Inflammatory macrophage treated with lipopolysaccharide for 1 hour (primary cell): Measurements from ENCODE around the gene GPR176.
A peak's percentile ranks its signal among the peaks of the same experiment; 100 is the strongest.

Source experiments
- DNase-seq, 2 donors: peaks; one replicate each; pipeline ENCODE4 v3.0.0-alpha.2; 2020 to 2022

The GPR176 gene

DNA sequence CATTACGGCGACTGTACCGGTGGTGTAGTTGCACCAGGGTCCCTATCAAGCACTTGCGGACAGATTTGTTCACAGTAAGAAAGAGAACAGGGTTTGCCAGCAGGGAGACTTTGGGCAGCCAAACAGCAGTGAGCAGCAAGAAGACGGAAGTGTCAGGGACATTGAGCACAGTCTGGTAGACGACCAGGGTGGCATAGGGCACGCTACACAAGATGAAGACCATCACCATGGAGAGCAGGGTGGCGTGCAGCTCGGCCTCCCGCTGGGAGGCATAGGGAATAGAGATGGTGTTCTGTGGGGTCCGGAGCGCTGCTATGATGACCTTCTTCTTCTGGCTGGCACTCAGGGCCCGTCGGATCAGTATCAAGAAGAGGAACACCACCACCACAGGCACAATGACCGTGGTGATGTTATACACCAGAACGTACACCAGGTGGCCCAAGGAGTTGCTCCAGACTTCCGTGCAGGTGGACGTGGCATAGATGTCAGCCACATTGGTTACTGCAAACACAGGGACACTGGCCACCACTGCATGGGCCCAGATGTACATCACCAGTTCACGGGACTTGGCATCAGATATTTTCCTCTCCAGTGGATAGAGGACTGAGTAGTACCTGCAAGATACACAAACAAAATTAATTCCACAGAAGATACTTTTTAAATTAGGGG lies 118.3 kb downstream of the GPR176 start:
- DNase-seq = no peak

DNA sequence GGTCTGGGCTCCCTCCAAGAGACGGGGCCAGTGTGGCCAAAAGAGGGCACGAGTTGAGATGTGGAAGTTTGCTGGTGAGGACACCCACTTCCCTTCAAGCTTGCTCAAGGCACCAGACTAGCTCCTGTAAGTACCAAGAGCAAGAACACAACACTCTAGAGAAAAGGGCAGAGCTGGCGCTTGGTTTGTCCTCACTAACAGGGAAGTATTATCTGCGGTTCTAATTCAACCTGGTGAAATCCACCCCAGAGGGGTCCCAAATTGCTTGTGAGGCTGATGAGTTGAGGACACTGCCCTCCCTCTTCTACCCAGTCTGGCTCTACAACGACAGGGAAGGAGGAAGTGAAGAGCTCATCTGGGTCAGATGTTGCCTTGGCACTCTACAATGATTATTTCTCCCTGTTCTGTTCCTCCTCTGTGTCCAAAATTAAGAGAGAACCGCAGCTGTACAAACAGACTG lies 120.5 kb downstream of the GPR176 start:
- DNase-seq = peak; percentile 43 to 62

DNA sequence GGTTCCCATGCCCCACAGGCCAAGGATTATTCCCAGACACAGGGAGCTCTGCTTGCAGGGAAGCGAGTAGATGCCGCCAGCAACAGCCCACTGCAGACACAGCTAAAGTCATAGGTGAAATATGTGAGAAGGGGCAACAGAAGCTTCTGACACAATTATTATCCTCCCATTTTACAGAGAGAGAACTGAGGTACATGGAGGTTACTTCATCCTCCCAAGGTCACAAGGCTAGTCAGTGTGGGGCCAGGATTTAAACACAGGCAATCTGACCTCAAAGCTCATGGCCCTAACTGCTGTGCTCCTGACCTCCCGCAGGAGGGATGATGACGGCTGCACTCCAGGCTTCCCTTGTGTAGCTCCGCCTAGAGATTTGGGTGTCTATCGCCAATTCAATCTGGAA lies 121.7 kb downstream of the GPR176 start:
- DNase-seq = no peak

DNA sequence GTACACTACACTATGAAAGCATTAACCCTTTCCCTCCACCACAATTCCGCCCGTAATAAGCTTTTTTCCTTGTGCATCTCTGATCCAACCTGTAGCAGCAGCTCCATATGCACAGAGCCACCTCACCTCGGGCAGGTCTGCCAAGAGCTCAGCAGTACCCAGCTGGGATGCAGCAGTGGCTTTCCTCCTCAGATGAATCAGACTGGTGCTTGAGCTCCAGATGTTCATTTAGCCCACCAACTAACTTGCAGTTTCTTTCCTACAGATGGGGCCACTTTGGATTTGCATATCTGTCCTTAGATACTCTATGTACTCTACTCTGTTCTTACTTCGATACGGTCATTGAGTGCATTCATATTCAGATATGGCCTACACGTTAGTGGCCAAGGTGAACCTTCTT lies 122.7 kb downstream of the GPR176 start:
- no peak for DNase-seq

DNA sequence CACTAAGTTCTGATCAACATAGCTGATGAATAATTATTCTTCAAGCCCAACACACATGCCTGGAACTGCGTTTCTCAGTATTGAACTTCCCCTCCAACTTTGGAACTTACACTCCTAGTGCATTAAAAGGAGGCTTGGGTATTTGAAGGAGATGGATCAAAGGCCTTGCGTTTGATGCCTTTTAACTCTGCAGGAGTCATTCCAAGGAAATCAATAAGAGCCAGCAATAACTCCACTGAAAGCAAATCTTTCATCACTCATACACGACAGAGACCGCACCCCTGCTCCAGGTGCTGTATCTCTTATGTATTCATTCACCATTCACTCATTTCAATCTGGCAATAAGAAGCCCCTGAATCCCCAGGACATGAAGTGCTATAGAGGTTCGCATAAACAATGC lies 123.5 kb downstream of the GPR176 start:
- DNase-seq = no peak

DNA sequence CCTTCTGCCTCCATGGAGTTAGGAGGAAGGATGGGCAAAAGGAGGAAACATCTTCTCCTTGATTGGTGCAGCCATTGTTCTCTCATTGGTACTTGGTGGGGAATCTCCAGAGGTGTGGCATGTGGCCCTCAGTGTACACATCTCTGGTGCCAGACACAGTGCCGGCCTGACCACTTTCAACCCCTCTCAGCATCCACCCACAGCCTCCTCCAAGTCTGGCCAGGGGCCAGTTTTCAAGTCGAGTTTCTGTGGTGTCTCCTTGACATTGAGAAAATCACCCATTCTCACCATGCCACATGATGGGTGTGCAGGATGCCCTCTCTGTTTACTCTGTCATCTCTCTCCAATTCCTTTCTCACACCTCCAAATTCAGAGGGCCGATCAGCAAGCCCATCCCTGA lies 124.6 kb downstream of the GPR176 start:
- no peak for DNase-seq

DNA sequence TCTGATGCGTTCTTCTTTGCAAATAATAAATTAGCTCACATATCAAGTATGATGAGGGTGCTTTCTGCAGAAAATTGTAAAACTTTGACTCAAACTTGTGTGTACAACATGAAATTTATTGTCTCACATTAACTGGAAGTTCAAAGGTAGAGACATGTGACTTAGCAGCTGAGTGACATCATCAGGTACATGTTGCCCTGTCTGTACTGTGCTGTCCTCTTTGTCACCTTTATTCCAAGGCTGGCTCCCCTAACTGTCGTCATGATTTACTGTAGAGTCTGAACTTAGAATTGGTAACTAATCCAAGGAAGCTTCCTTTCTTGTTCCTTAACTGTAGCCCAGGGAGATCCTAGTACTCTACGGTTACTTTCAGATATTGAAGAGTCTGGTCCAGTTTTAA lies 125.1 kb downstream of the GPR176 start:
- DNase-seq = no peak

DNA sequence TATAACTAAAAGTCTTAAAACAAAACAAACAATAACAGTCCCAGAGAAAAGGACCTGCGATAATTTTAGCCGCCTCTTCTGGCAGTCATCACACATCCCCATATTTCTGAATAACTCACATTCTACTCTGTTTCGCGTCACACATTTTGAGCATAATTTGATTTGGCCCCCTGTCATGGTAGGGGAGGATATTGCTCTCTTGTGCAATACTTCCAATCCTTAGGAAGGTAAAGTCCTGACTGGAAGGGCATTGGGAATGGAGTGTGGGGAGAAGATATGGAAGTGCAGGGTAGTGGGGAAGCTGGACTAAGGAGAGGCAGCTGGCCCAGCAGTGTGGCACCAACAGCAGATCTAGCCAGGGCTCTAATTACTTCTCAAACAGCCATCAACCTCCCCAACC lies 126.1 kb downstream of the GPR176 start:
- no peak for DNase-seq

DNA sequence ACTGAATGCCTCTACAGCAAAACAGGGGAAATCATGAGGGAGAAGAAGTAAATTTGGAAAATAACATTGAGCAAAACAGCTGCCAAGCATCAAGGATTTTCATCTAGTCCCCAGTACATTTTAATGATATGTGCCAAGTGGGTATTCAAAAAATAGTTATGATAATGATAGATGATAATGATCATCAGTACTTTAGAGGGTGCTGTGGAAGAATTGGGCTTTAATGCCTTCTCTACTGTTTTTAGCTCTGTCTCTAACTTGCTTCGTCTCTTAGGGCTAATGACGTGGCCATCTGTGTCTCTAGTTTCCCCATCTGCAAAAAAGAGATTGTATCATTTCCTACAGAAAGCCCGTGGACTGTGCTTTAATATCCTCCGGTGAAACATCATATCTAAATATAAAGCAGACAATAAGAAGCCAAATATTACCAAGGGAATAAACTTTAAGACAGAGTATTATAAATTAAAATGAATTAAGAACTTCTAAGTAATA lies 127.2 kb downstream of the GPR176 start:
- DNase-seq = no peak

DNA sequence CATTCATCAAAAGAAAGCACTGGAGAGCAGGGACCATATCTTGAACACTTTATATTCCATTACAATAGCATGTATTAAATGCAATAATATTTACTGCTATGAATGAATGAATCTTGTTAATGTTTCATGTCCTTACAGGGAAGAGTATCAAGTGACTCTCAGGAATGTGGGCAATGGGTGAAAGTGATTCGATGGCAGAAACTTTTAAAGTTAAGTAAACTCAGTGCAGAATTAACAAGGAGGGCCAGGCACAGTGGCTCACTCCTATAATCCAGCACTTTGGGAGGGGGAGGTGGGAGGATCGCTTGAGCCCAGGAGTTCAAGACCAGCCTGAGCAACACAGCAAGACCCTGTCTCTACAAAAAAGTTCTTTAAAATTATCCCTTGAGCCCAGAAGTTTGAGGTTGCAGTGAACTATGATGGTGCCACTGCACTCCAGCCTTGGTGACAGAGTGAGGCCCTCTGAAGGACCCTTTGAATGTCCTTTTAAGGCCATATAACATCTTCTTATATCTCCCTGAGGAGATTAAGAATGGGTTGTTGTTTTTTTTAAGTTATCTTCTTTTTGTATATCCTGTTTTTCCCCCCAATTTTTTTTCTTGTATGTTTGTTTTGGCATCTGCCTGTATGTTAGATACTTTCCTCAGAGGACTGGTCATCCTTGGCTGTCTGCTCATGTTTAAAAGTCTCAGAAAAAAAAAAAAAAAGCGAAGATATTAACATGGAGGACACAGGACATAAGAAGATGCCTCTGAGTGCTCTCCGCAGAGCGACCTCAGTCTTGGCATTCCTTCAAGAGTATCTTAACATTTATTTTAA lies 127.8 kb downstream of the GPR176 start:
- DNase-seq = no peak

DNA sequence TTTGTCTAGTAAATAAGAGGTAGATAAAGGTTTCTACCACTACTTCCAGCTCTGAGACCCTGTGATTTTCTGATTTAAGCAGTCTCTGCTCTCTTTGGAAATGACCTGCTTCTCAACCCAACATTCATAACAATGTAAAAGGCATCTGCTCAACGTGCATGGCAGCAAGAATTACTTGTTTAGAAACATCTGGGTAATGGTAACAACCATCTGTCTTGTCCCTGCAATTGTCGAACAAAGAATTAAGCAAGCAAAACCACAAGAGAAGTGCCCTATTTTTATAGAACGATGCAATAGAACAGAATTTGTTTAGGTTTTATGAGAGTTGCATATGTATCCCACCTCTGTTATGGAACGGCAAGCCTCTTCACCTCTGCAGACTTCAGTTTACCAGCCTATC lies 130.3 kb downstream of the GPR176 start:
- DNase-seq = no peak

DNA sequence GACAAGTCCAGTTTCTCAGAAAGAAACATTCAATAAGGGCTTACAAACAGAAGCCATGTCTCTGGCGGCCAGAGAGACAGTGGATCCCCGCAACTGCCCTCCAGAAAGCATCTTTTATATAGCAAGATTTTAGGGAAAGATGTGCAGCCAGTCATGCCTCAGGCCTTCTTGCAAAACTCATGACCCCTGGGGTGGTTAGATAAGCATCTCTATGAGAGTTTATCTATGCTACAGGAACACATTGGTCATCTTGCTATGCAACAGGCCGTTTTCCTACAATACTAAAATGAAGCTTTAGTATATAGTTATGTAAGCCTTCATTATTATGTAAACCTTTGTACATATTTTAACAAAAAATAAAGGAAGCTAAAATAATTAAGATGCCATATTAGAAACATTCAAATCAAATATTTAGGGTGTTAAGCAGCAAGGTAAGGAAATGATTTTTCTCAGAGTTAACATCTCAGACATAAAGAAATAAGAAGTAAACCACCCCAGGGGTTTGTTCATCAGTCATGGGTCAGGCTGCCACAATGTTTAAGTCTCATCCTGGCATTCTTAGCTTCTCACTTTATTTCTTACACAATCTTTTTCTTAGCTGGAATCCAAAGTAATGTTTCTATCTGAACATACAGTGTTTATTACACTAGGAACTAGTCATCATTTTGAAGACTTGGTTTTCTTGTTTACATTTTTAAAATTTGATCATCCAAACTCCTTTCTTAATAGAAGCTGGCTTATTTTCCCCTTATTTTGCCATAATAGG lies 131.1 kb downstream of the GPR176 start:
- no peak for DNase-seq

DNA sequence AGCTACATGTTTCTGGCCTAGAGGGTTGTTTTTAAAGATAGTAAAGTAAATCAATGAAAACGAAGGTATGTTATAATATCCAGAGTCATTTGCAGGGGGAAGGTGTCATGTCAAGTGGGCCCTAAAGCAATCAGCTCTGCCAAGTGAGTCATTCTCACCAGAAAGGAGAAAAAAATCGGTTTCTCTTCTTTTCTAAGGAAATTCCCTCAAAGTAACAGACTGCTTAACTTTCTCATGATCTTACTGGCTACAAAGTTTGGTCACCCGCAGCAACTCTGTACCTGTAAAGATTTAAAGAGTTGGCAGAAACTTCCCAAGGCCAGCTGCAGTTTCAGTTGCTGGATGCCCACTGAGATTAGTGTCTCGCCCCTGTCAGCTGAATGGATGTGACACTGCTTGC lies 132.0 kb downstream of the GPR176 start:
- DNase-seq = no peak

DNA sequence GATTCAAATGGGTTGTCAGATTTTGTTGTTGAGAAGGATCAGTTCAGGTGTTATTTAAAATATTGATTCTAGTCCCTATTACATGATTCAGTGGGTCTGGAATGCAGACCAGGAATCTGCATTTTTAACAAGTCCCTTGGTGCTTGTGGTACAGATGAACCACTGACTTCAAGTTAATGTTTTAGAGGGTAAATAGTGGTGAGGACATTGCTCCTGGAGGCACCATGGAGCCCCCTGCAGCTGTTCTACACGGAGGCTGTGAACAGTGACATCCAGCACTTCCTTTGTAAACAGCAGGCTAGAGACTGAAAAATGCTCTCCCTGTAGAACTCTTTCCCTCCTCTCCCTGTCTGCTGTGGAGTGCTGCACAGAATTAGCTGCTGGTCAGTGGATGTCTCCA lies 132.6 kb downstream of the GPR176 start:
- no peak for DNase-seq

DNA sequence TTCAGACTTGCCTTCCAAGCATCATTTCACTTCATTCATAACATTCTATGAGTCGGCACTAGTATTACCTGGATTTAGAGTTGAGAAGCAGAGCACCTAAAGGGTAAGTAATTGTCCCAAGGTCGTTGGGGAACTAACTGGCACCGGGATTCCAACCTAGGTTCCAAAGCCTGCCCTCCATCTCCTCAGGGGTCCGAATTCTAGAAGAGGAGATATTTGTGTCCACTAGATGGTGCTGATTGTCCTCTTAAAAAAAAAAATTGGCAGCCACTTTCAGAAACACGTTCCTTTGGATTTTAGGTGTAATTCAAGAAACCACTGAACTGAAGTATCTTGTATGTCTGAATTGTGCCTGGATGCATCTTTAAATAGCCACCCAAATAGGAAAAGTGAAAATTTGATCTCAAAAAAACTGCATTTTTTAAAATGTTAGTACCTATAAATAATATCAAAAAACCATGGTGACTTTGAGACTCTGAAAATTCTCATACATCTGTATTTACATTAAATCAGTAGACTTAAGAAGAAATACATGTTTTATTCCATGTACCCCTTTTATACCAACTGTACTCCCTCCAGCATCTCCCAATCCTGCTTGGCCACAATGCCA lies 133.5 kb downstream of the GPR176 start:
- DNase-seq = peak; percentile 19 to 66

DNA sequence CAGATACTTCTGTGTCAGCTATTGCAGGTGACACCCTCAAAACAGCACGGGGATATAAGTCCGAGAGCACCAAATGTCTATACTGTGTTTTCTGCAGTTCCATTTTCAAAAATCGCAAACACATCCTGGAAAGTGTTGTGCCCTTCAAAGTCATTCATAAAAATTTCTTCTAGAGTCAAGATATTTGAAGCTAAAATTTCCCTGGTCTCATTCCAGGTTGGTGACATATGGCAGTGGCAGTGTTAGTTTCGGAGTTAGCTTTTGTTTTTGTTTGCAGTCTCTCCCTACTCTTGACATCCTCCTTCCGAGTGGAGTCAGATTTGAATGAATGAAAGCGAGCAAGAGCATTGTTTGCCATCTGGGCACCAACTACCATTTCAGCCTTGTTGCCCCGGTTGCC lies 134.2 kb downstream of the GPR176 start:
- DNase-seq = no peak

DNA sequence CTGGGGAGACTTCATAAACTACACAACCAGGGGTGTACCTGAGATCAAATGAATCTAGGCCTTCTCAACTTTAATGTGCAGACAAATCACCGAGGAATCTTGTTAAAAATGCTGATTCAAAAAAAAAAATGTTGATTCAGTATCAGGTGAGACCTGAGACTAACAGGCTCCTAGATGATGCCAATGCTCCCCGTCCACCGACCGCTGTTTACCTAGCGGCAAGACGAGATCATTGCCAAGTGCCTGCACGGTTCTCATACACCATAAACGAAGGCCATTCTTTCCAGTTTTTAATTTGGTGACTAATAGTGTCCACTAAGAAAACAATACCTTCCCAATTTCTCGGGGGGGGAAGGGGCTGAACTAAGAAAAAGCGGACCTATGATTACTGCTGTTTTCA lies 134.9 kb downstream of the GPR176 start:
- no peak for DNase-seq

DNA sequence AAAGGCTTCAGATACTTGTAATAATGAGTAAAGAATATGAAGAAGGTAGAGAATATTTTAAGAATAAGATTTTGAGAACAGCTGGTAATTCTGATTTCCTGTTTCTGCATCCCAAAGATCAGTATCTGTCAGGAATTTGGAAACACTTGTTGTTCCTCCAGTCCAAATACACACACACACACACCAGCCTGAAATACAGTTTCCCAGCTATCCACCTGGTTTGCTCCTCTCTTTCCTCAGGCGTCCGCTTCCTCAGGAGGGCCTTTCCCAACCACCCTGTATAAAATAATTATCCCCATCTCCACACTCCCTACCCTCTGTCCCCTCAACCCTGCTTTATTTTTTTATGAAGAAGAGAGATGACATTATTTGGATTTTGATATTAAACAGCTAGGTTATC lies 135.4 kb downstream of the GPR176 start:
- DNase-seq = no peak

DNA sequence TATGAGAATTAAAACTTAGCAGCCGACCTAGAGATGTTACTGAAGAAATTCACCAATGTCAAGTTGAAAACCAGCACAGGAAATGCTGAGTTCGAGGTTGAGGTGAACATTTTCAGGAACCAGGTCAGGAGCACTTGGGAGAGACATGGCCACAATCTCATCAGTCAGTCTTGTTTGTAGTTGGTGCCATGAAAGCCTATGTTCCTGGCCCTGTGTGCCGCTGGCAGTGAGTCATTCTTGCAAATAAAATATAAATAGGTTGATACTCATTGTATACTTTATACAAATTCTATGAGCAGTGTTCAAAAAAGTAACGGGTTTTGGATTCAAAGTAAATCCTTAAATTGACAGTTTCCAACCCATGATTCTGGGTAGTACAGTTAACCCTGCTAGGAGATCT lies 135.9 kb downstream of the GPR176 start:
- no peak for DNase-seq

DNA sequence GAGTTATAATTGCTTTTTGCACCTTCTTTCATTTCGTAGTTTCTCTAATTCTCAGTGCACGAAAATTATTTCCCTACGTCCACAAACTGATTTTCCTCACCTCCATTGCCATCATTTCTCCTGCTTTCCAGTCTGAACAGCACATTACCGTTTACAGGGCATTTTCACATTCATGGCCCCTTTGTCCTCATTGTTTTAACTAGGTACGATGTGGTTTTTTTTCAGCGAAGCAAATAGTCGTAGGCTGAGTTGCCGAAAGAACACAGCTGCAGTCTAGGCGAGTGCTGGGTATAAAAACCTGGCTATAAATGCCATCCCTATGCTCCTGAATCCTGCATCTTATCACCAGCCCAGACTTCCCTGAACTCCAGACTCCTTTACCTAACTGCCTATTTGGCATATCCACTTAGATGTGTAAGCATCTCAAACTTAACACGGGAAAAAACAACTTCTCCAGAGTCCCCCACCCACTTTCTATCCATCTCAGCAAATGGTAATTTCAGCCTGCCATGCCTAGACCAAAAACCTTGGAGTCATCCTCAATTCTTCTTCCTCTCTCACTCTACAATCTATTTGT lies 136.7 kb downstream of the GPR176 start:
- peak in 1 of 2 donors; percentile 5 for DNase-seq

DNA sequence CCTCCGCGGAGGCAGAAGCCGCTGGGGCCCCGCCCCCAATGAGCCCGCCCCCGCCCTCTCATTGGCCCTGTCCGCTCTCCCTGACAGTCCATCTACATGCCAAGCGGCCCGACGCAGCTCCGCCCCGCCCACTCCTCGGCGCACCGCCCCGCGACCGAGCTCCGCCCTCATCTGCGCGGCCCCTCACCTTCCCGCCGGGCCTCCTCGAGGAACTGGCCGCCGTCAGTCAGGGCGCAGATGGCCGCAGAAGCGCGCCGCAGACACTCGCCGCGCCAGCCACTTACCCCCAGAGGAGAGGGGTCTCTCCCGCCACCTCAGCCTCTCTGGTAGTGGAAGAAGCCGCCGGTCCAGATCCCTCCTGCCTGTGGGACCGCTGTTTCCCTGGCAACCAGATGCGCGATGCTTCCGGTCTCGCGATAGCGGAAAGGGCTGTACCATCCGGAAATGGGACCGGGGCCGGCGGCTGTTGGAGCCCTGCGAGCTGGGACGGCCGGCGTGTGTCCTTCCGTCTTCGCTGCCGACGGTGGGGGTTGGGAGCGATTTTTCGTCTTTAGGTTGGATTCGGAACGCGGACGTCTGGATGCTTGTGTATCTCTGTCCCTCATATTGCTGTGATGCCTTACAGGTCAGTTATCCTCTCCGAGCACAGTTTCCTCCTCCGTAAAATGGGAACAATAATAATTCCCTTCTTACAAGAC lies 137.5 kb downstream of the GPR176 start, which contains the start of gene FSIP1:
FSIP1 (minus strand) TSS at position 401 of the 698 bp plus-strand sequence. CDS start 6,317 bp downstream, outside the sequence.
- peak; percentile 93 to 98 for DNase-seq

DNA sequence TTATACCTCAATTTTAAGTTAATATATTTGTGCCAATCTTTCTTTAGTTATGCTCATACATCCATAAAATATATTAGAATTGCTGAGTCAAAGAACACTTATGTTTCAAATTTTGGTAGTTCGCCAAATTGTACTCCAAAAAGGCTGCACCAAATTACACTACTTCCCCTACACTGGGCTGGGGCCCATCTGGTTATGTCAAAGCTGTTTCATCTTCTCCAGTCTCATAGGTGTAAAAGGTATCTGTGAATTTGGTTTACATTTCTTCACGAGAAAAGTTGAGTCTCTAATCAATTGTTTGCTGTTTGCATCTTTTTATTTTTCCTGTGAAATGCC lies 138.1 kb downstream of the GPR176 start:
- DNase-seq = no peak
